Inferior parietal cortex (tissue), 1 donor: ENCODE measurements around the gene RHOD.

ENCODE experiments used
- DNase-seq: peaks from one replicate; pipeline ENCODE4 v3.0.0-alpha.2; 2016; ENCODE audit errors: extremely low spot score

Gene RHOD

GRCh38 chr11:67059671-67060070, 3.0 kb downstream of the RHOD start:
- no peak for DNase-seq

- no peak for DNase-seq
Observed at GRCh38 chr11:67060111-67060522, 3.5 kb downstream of the RHOD start.

GRCh38 chr11:67062526-67063373, 6.1 kb downstream of the RHOD start:
- DNase-seq, result no peak

- no peak for DNase-seq
Observed at GRCh38 chr11:67066333-67066709, 9.7 kb downstream of the RHOD start.

GRCh38 chr11:67071420-67072284, 15.0 kb downstream of the RHOD start:
- DNase-seq, result peak; percentile 35

GRCh38 chr11:67072295-67072694, 15.6 kb downstream of the RHOD start:
- no peak for DNase-seq

GRCh38 chr11:67073908-67074307, 17.3 kb downstream of the RHOD start:
- DNase-seq, result no peak

GRCh38 chr11:67076202-67076601, 19.6 kb downstream of the RHOD start:
- no peak for DNase-seq

GRCh38 chr11:67079065-67079705, 22.5 kb downstream of the RHOD start:
- DNase-seq, result no peak

GRCh38 chr11:67082071-67082791, 25.6 kb downstream of the RHOD start:
- no peak for DNase-seq

- no peak for DNase-seq
Observed at GRCh38 chr11:67083786-67084366, 27.2 kb downstream of the RHOD start.

GRCh38 chr11:67085617-67086016, 29.0 kb downstream of the RHOD start:
- DNase-seq, result no peak

GRCh38 chr11:67090717-67091116, 34.1 kb downstream of the RHOD start:
- no peak for DNase-seq

GRCh38 chr11:67095214-67095507, 38.5 kb downstream of the RHOD start:
- DNase-seq, result no peak

- DNase-seq, result no peak
Observed at GRCh38 chr11:67098799-67099429, 42.3 kb downstream of the RHOD start.

- no peak for DNase-seq
Observed at GRCh38 chr11:67099831-67100324, 43.2 kb downstream of the RHOD start.

GRCh38 chr11:67102664-67103063, 46.0 kb downstream of the RHOD start:
- DNase-seq, result no peak

- DNase-seq, result no peak
Observed at GRCh38 chr11:67105964-67106363, 49.3 kb downstream of the RHOD start.

- no peak for DNase-seq
Observed at GRCh38 chr11:67111261-67111660, 54.6 kb downstream of the RHOD start.

- no peak for DNase-seq
Observed at GRCh38 chr11:67113231-67113721, 56.6 kb downstream of the RHOD start.
